ENCODE results near the gene IFI6. TPM values are rescaled to one million over a fixed set of nuclear protein-coding genes. Genes with fewer than 3 reads are reported as not detected.

IFI6 gene
- total RNA-seq, 3 donors from 2014 or later = 18.7 to 50.6 (median 47.4) TPM

GRCh38 chr1:27634985-27635367, 37.0 kb downstream of the IFI6 start, which contains the start of gene FGR:
Gene FGR (minus strand): TSS chr1:27635185. CDS start chr1:27623916, 11,269 bp downstream.
- Histone ChIP-seq H3K27me3 (no peaks in the 10 kb centered on the region), H3K9me3 (no peaks in the 10 kb centered on the region), H3K27ac (peak within 1 kb of the TSS; percentile 61 to 82), H3K4me3 (peak within 1 kb of the TSS; percentile 54 to 70 (median 61)), H3K4me1 (no peaks in the 10 kb centered on the region), H3K36me3 (no peaks in the 10 kb centered on the region)
- intact Hi-C loops (cut with DNase I; ENCODE audit: low total_unique reads) = no loop called here
- TF ChIP-seq CTCF (IDR thresholded peaks at IDR 0.05) (no peak), POLR2A (IDR thresholded peaks at IDR 0.05) (no peak), POLR2AphosphoS5 (IDR thresholded peaks at IDR 0.05) (no peak)
- DNase-seq (ENCODE audit: low spot score in 2 of 2) = no peak

GRCh38 chr1:27634177-27634984, 37.6 kb downstream of the IFI6 start:
- no peaks in the 10 kb centered on the region for H3K36me3 ChIP-seq
- DNase-seq (ENCODE audit: low spot score in 2 of 2) = no peak
- peak overlapping the region; percentile 54 to 70 (median 61) for H3K4me3 ChIP-seq
- no peaks in the 10 kb centered on the region for H3K9me3 ChIP-seq
- H3K27ac ChIP-seq = peak overlapping the region; percentile 61 to 82
- no peaks in the 10 kb centered on the region for H3K4me1 ChIP-seq
- TF ChIP-seq POLR2AphosphoS5 (IDR thresholded peaks at IDR 0.05) (peak in 1 of 3 donors; percentile 40), POLR2A (IDR thresholded peaks at IDR 0.05) (no peak), CTCF (IDR thresholded peaks at IDR 0.05) (no peak)
- intact Hi-C loops (cut with DNase I; ENCODE audit: low total_unique reads) = no loop called here
- H3K27me3 ChIP-seq = no peaks in the 10 kb centered on the region

GRCh38 chr1:27633640-27634176, 38.3 kb downstream of the IFI6 start:
- intact Hi-C loops (cut with DNase I; ENCODE audit: low total_unique reads) = no loop called here
- no peaks in the 10 kb centered on the region for H3K36me3 ChIP-seq
- no peaks in the 10 kb centered on the region for H3K9me3 ChIP-seq
- no peaks in the 10 kb centered on the region for H3K27me3 ChIP-seq
- TF ChIP-seq CTCF (IDR thresholded peaks at IDR 0.05) = no peak
- no peak for TF ChIP-seq POLR2AphosphoS5 (IDR thresholded peaks at IDR 0.05)
- no peak for TF ChIP-seq POLR2A (IDR thresholded peaks at IDR 0.05)
- H3K27ac ChIP-seq = peak overlapping the region; percentile 61 to 82
- H3K4me3 ChIP-seq = peak overlapping the region; percentile 54 to 70 (median 61)
- no peaks in the 10 kb centered on the region for H3K4me1 ChIP-seq
- no peak for DNase-seq (ENCODE audit: low spot score in 2 of 2)

- Histone ChIP-seq H3K4me1 (no peaks in the 10 kb centered on the region), H3K9me3 (no peaks in the 10 kb centered on the region), H3K27me3 (no peaks in the 10 kb centered on the region), H3K36me3 (no peaks in the 10 kb centered on the region), H3K27ac (peak overlapping the region; percentile 61 to 82), H3K4me3 (peak overlapping the region in 1 of 3 donors; percentile 54)
- DNase-seq (ENCODE audit: low spot score in 2 of 2) = no peak
- no peak for TF ChIP-seq POLR2AphosphoS5 (IDR thresholded peaks at IDR 0.05)
- TF ChIP-seq CTCF (IDR thresholded peaks at IDR 0.05) = no peak
- TF ChIP-seq POLR2A (IDR thresholded peaks at IDR 0.05) = no peak
- intact Hi-C loops (cut with DNase I; ENCODE audit: low total_unique reads) = no loop called here
These were observed 38.7 kb downstream of the IFI6 start for GRCh38 chr1:27633298-27633610.
